HepG2 (cell line): ENCODE data around the gene RAB15. TPM values are rescaled to one million over a fixed set of nuclear protein-coding genes. Genes with fewer than 3 reads are reported as not detected.

Experiments used
- AKAP8 ChIP-seq: sonication (generic); formaldehyde crosslinking; IDR thresholded peaks from 2 replicates; pipeline ENCODE4 v1.5.1; 2020; ENCODE audit warnings: mild to moderate bottlenecking, missing genetic modification reagents
- CSRNP1 ChIP-seq: sonication (generic); formaldehyde crosslinking; IDR thresholded peaks from 2 replicates; pipeline ENCODE4 v1.8.1; 2023; ENCODE audit warnings: mild to moderate bottlenecking, missing genetic modification reagents
- ELK4 ChIP-seq: sonication (generic); formaldehyde crosslinking; IDR thresholded peaks from 2 replicates; pipeline ENCODE4 v1.9.0; 2021; ENCODE audit warnings: missing genetic modification reagents, borderline replicate concordance
- EP300 ChIP-seq, 3 experiments: sonication (generic) in 1 of 3; formaldehyde crosslinking in 1 of 3; IDR thresholded peaks; 2 replicates each; pipeline versions ENCODE4 v1.5.1 to v1.6.1; 2011 to 2020; ENCODE audit warnings: low read depth in 2 of 3, low read length in 2 of 3, borderline replicate concordance in 1 of 3, improper control_type of control experiment in 1 of 3, mild to moderate bottlenecking in 1 of 3, missing genetic modification reagents in 1 of 3, moderate library complexity in 1 of 3
- FLYWCH1 ChIP-seq: sonication (generic); formaldehyde crosslinking; IDR thresholded peaks from 2 replicates; pipeline ENCODE4 v1.8.1; 2023; ENCODE audit warnings: mild to moderate bottlenecking, missing genetic modification reagents
- HINFP ChIP-seq: sonication (generic); formaldehyde crosslinking; IDR thresholded peaks from 2 replicates; pipeline ENCODE4 v1.4.0; 2020; ENCODE audit warnings: low read depth, mild to moderate bottlenecking, missing genetic modification reagents
- IRX3 ChIP-seq: sonication (generic); formaldehyde crosslinking; IDR thresholded peaks from 2 replicates; pipeline ENCODE4 v1.8.1; 2023; ENCODE audit warnings: mild to moderate bottlenecking, low read depth, missing genetic modification reagents, borderline replicate concordance
- ISL2 ChIP-seq: sonication (generic); formaldehyde crosslinking; IDR thresholded peaks from 2 replicates; pipeline ENCODE4 v1.5.0; 2020; ENCODE audit warnings: missing genetic modification reagents
- MYC ChIP-seq: sonication (generic); formaldehyde crosslinking; IDR thresholded peaks from 2 replicates; pipeline ENCODE4 v1.9.0; 2021; ENCODE audit warnings: missing genetic modification reagents, borderline replicate concordance
- RBM22 ChIP-seq: fragments of 200-400 bp; formaldehyde crosslinking; optimal IDR thresholded peaks from 2 replicates; pipeline ENCODE3; 2017; ENCODE audit warnings: mild to moderate bottlenecking, low read length, moderate library complexity
- RCOR2 ChIP-seq: IDR thresholded peaks from 2 replicates; pipeline ENCODE4 v1.6.1; 2016; ENCODE audit warnings: missing biosample characterization, missing genetic modification reagents
- SP5 ChIP-seq: IDR thresholded peaks from 2 replicates; pipeline ENCODE4 v1.6.1; 2016; ENCODE audit warnings: low read depth, borderline replicate concordance
- WIZ ChIP-seq: sonication (generic); formaldehyde crosslinking; IDR thresholded peaks from 2 replicates; pipeline ENCODE4 v1.5.1; 2020; ENCODE audit warnings: mild to moderate bottlenecking, missing genetic modification reagents
- ZBTB20 ChIP-seq: sonication (generic); formaldehyde crosslinking; IDR thresholded peaks from 2 replicates; pipeline ENCODE4 v1.8.1; 2023; ENCODE audit warnings: missing genetic modification reagents, low read depth, mild to moderate bottlenecking, borderline replicate concordance
- ZNF263 ChIP-seq: sonication (generic); formaldehyde crosslinking; IDR thresholded peaks from 2 replicates; pipeline ENCODE4 v1.4.0; 2020; ENCODE audit warnings: missing genetic modification reagents
- ZNF329 ChIP-seq: sonication (generic); formaldehyde crosslinking; IDR thresholded peaks from 2 replicates; pipeline ENCODE4 v1.9.0; 2021; ENCODE audit warnings: low read depth, mild to moderate bottlenecking, missing genetic modification reagents
- ZNF543 ChIP-seq: sonication (generic); formaldehyde crosslinking; IDR thresholded peaks from 2 replicates; pipeline ENCODE4 v1.4.0; 2020; ENCODE audit warnings: mild to moderate bottlenecking, missing genetic modification reagents
- ZNF83 ChIP-seq: sonication (generic); formaldehyde crosslinking; IDR thresholded peaks from 2 replicates; pipeline ENCODE4 v1.4.0; 2020; ENCODE audit warnings: missing genetic modification reagents, mild to moderate bottlenecking, borderline replicate concordance
- ZSCAN29 ChIP-seq: sonication (generic); formaldehyde crosslinking; conservative IDR thresholded peaks from 2 replicates; pipeline ENCODE4 v1.4.0; 2020; ENCODE audit warnings: mild to moderate bottlenecking, missing genetic modification reagents
- polyA plus RNA-seq, 8 experiments: library from polyadenylated mRNA; depleted of rRNA in 3 of 8; stranded (reverse) in 7 of 8; unstranded in 1 of 8; fragments of >200 nt; fragmentation: Illumina TruSeq in 4 of 8; extraction: Trizol in 4 of 8; gene quantifications; 2 replicates each; pipeline versions ENCODE4 v1.2.1 to v1.2.3, GENCODE V29; 2011 to 2016; ENCODE audit warnings: low read depth in 4 of 8, missing spikeins in 1 of 8, mixed read lengths in 1 of 8; ENCODE audit not compliant: insufficient read depth in 1 of 8
- total RNA-seq, 5 experiments: library from RNA; depleted of rRNA; stranded (reverse); fragments of >200 nt; fragmentation: Illumina TruSeq; extraction: Trizol; gene quantifications; 2 replicates each; pipeline ENCODE4 v1.2.3, GENCODE V29; 2016; ENCODE audit warnings: low read depth in 1 of 5
- TF ChIP-seq, protein P1 (sequence below): sonication (generic); formaldehyde crosslinking; IDR thresholded peaks from 2 replicates; pipeline ENCODE4 v1.4.0; 2020; ENCODE audit warnings: missing genetic modification reagents
- TF ChIP-seq, protein P2 (sequence below): sonication (generic); formaldehyde crosslinking; IDR thresholded peaks from 2 replicates; pipeline ENCODE4 v1.5.0; 2020; ENCODE audit warnings: missing genetic modification reagents

RAB15 gene
- total and polyA plus RNA-seq, 2 of the 13 experiments (the other 11 are each of a cell fraction or from before 2014, with no cell fraction given), result 7.4 to 18.5 TPM

GRCh38 chr14:64986648-64987437 is 14.7 kb upstream of the RAB15 start, which contains the start of gene FNTB (continued):
- TF ChIP-seq ZNF263 (CRISPR knock-in tag), result 0 out of 2 replicates have a peak, but pooled peaks have one; percentile 22
- TF ChIP-seq ZNF329, result no peak
- peak; percentile 90 for TF ChIP-seq ZNF83
- no peak; the same call in 1 of the 2 replicates for TF ChIP-seq FLYWCH1 (CRISPR knock-in tag)
- peak; percentile 69 for TF ChIP-seq ZBTB20 (CRISPR knock-in tag)
- TF ChIP-seq ZSCAN29 (CRISPR knock-in tag), result peak; percentile 97
- peak; percentile 34 for TF ChIP-seq ISL2 (CRISPR knock-in tag)
- TF ChIP-seq MYC (CRISPR knock-in tag), result peak; percentile 92
- TF ChIP-seq ZNF543, result peak; percentile 88
- TF ChIP-seq, protein P1, sequence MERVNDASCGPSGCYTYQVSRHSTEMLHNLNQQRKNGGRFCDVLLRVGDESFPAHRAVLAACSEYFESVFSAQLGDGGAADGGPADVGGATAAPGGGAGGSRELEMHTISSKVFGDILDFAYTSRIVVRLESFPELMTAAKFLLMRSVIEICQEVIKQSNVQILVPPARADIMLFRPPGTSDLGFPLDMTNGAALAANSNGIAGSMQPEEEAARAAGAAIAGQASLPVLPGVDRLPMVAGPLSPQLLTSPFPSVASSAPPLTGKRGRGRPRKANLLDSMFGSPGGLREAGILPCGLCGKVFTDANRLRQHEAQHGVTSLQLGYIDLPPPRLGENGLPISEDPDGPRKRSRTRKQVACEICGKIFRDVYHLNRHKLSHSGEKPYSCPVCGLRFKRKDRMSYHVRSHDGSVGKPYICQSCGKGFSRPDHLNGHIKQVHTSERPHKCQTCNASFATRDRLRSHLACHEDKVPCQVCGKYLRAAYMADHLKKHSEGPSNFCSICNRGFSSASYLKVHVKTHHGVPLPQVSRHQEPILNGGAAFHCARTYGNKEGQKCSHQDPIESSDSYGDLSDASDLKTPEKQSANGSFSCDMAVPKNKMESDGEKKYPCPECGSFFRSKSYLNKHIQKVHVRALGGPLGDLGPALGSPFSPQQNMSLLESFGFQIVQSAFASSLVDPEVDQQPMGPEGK, result 0 out of 2 replicates have a peak, but pooled peaks have one; percentile 26
- peak; percentile 90 for TF ChIP-seq CSRNP1
- 0 out of 2 replicates have a peak, but pooled peaks have one; percentile 72 for TF ChIP-seq HINFP (CRISPR knock-in tag)
- TF ChIP-seq, protein P2, sequence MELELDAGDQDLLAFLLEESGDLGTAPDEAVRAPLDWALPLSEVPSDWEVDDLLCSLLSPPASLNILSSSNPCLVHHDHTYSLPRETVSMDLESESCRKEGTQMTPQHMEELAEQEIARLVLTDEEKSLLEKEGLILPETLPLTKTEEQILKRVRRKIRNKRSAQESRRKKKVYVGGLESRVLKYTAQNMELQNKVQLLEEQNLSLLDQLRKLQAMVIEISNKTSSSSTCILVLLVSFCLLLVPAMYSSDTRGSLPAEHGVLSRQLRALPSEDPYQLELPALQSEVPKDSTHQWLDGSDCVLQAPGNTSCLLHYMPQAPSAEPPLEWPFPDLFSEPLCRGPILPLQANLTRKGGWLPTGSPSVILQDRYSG (CRISPR knock-in tag), result no peak
- TF ChIP-seq AKAP8 (CRISPR knock-in tag), result peak; percentile 47
- peak in 1 of 2 experiments; percentile 30; a peak in 1 of 4 replicates for TF ChIP-seq EP300 (IDR thresholded peaks at IDR 0.05; ENCODE audit: low read depth in 2 of 2, low read length in 2 of 2)
- TF ChIP-seq EP300 (CRISPR knock-in tag; IDR thresholded peaks at IDR 0.05; ENCODE audit: borderline replicate concordance), result peak; percentile 11; the same call in 1 of the 2 replicates
- TF ChIP-seq IRX3, result 0 out of 2 replicates have a peak, but pooled peaks have one; percentile 47
- peak; percentile 35; the same call in 1 of the 2 replicates for TF ChIP-seq SP5
- TF ChIP-seq RCOR2 (CRISPR knock-in tag), result peak; percentile 16; the same call in 1 of the 2 replicates
- TF ChIP-seq ELK4 (CRISPR knock-in tag), result no peak
- TF ChIP-seq RBM22, result no peak
- TF ChIP-seq WIZ (CRISPR knock-in tag), result no peak
